GM18505 (cell line): ENCODE measurements around the gene CFAP20DC.
"Not testable (repeated sequence)": the region's sequence is repeated elsewhere in the genome, so short reads cannot be mapped to it uniquely, and the experiment has no call there.

Experiments used
- ATAC-seq: cut with Tn5 transposase; IDR thresholded peaks from one replicate; pipeline ENCODE4 v1.9.1; 2021; ENCODE audit not compliant: unreplicated experiment
- POLR2A ChIP-seq: IDR thresholded peaks from 4 replicates; pipeline ENCODE4 v1.6.1; 2011; ENCODE audit warnings: borderline replicate concordance; ENCODE audit not compliant: insufficient read depth, insufficient read length; ENCODE audit errors: extremely low read depth

Gene CFAP20DC

DNA sequence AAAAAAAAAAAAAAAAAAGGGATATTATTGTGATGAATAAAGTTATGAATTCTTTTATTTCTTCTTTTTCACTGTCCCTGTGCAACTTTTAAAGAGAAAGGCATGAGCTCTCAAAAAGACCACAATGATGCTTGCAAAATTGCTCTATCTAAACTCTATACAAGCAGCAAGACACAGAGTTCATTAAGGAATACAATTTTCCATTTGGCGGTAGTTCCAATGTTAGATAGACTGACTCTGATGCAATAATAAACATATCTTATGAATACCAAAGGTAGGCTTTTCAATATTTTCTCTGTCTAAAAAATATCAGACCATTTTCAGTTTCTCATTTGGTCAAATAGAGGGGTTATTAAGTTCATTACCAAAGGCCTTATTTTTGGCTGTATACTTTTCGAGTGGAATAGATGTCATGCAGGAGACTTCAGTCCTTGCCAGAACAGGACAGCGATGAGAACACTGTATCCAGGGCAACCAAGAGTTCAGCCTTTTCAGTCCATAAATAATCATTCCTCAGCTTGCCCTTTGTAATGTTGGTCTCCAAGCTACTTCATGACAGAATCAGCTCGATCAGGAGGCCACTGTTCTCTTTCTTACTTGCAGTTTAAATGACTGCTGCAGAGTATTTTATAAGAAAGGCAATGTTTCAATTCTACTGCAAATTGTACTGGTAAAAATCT lies 220.4 kb downstream of the CFAP20DC start:
- TF ChIP-seq POLR2A = no peak

DNA sequence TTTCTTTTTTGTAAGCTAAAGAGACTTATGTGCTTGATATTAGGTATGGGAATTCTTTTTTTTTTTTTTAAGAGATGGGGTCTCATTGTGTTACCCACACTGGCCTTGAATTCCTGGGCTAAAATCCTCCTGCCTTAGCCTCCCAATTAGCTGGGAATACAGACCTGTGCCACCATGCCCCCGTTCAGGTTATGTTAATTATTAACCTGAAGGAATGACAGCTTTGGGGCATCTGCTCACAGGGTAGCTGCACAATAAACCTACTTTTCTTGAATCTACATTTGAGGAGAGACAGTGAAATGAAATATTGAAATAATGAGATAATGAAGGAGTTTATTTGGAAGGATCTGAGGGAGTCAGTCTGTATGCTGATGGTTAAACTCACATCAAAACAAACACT lies 225.0 kb downstream of the CFAP20DC start:
- TF ChIP-seq POLR2A = no peak
- no peak for ATAC-seq

More for the DNA sequence above, 220.4 kb downstream of the CFAP20DC start:
- ATAC-seq = no peak

DNA sequence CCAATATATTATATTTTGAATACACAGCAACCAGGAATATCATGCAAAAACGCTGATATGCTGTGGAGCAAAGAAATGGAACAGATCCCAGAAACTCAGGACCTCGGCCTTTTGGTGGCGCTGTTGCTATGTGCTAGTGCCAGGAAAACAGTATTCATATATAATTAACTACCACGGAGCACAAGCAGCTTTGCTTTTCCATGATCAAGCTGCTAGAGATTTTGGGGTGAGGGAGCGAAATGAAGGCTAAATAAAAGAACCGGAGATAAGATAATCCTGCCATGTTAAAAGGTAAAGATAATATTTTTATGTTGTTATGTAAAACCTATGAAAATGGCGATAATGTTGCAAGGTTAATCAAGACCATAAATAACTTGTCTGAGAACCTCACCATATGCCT lies 225.5 kb downstream of the CFAP20DC start:
- no peak for TF ChIP-seq POLR2A
- ATAC-seq = no peak

DNA sequence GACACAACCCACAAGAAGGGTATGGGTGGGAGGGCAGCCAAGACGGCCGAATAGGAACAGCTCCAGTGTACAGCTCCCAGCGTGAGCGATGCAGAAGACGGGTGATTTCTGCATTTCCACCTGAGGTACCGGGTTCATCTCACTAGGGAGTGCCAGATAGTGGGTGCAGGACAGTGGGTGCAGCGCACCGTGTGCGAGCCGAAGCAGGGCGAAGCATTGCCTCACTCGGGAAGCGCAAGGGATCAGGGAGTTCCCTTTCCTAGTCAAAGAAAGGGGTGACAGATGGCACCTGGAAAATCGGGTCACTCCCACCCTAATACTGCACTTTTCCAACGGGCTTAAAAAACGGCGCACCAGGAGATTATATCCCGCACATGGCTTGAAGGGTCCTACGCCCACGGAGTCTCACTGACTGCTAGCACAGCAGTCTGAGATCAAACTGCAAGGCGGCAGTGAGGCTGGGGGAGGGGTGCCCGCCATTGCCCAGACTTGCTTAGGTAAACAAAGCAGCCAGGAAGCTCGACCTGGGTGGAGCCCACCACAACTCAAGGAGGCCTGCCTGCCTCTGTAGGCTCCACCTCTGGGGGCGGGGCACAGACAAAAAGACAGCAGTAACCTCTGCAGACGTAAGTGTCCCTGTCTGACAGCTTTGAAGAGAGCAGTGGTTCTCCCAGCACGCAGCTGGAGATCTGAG lies 243.1 kb downstream of the CFAP20DC start:
- ATAC-seq = not testable (repeated sequence)

DNA sequence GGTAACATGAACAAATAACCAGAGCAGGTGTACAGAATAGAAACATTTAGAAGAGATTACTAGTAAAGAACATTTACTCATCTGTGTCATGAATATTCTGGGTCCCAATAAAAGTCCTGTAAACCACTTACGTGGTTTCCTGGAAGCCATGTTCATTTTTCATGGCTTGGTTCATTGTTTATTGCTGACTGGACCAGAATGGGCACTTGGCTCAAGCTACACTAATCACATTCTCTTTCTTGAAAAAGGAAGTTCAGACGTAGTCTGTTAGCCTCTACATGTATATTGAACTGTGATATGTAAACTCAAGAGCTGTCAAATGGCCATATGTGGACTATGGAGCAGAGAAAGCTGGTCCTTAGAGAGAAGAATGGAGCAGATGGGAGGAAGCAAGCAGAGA lies 244.9 kb downstream of the CFAP20DC start:
- no peak for TF ChIP-seq POLR2A
- no peak for ATAC-seq

DNA sequence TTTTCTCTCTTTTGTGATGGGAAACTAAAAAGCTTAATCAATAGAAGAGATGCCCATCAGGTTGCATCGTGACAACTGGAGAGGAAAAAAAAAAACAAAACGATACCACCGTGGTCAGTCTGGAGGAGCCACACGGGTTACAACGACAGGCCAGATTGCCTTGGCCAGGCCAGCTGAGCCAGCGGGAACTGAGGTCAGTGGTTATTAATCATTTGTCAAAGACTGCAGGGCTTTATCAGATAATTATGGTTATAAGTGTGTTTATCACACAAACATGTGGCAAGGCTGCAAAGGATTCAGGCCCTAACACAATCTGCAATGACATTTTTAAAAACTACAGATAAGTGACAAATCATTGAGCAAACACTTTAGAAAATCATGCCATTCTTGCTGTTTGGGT lies 248.3 kb downstream of the CFAP20DC start:
- no peak for TF ChIP-seq POLR2A
- no peak for ATAC-seq

DNA sequence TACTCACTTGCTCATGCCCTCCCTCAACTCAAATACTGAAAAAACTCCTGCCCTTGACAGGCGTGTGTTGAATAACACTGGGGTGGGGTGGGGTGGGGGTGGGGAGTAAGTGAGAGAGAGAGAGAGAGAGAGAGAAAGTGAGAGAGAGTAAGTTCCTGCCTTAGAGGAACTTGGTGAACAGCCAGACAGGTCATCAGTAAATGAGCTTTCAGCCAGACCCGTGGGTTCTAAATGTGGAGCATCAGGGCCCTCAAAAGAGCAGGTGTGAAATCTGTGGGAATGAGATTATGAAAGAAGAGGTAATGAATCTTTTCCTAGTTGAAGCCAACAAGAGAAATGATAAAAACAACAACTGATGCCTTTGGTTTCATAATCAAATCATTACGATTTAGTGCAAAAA lies 248.9 kb downstream of the CFAP20DC start:
- TF ChIP-seq POLR2A = no peak
- ATAC-seq = no peak

DNA sequence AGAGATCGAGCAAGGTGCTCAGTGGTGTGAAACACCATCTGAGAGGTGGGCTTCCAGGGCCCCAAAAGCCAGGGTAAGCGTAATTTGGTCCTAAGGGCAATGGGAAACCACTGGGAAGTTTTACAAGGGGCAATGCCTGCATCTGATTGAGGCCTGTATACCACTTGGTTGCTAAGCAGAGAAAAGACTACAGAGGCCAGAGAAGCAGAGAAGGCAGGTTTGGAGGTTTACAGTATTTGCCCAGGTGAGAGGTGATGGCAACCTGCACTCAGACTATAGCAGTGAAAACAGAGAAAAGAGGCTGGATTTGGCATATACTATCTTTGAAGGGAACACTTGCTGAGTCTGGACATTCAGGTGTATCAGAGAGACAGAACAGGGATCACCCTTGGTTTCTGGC lies 249.8 kb downstream of the CFAP20DC start:
- no peak for ATAC-seq
- TF ChIP-seq POLR2A = no peak

DNA sequence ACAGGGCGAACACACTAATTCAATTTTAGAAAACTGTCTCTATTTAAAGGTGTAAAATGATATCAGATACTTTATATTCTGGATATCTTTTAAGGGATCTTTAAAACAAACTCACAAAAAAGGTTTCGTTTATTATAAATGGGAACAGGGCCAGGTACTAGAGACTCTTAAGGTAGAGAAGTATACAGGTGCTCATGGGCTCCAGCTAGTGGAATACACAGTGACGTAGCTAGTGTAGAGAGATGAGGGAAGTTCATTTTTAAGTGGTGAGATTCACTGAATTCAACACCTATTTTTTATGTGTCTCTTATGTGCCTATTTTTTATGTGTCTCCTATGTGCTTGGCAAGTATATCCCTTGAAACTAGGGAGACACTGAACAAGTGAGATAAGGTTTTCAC lies 250.6 kb downstream of the CFAP20DC start:
- TF ChIP-seq POLR2A = no peak
- no peak for ATAC-seq

DNA sequence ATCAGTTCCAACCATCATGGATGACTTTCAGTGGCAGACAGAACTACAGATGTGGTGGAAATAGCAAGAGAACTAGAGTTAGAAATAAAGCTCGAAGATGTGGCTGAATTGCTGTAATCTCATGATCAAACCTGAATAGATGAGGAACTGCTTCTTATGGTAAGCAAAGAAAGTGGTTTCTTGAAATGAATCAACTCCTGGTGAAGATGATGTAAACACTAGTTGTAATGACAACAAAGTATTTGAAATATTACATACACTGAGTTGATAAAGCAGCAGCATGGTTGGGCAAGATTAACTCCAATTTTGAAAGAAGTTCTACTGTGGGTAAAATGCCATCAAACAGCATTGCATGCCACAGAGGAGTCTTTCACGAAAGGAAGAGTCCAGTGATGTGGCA lies 251.5 kb downstream of the CFAP20DC start:
- TF ChIP-seq POLR2A = no peak
- no peak for ATAC-seq

DNA sequence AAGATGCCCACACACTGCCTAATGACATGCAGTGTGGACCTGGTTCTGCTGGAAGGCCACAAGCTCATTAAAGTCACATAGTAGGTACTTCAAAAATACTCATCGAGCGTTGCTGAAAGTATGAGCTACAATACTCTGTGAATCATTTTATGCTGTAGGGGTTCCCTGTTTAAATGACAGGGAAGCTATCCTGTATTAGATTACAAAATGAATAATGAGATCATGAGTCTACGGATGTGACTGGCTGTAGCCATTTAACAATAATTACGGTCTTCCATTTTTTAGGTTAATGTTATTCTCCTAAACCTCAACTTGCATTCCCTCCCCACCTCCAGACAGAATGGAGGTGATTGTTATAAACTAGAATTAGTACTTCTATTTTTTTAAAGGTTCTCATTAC lies 255.1 kb downstream of the CFAP20DC start:
- no peak for ATAC-seq
- TF ChIP-seq POLR2A = no peak

DNA sequence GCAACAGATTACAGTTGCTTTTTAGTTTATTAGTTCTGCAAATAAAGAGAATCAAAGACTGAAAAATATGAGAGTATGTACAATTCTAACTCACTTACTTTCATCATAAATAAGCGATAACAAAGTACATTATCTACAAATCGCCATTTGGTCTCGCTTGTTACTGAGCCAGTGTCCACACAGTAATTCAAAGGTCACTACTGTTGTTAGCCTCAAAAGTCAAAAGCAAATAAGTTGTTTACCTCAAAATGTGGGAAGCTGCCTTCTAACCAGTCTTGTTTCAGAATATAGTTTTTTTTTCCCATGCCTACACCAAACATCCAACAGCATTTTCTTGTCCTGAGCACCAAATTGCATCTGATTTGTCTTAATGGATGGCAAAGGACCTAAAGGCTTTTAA lies 255.9 kb downstream of the CFAP20DC start:
- no peak for TF ChIP-seq POLR2A
- no peak for ATAC-seq

DNA sequence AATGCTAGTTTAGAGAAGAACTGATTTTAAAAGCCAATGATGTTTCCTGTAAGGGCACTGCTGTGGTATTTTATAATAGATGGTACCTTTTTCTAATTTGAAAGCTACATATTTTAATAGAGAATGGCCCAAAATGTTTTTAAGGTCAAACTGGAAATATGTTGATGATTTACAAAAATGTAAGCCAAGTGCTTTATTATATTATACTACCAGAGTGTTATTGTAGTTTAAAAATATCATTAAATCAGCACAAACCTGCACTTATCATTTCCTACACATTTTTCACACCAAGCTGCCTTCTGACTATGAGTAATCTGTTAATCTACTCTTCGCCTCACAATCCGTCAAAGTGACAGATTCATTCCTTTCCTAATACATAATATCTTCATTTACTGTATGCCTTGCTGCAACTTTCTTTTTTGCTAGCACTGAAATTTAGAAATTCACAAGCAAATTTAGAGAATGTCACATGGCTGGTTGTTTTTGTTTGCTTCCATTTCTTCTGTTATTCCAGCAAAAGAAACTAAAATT lies 256.8 kb downstream of the CFAP20DC start:
- ATAC-seq = no peak
- TF ChIP-seq POLR2A = no peak

DNA sequence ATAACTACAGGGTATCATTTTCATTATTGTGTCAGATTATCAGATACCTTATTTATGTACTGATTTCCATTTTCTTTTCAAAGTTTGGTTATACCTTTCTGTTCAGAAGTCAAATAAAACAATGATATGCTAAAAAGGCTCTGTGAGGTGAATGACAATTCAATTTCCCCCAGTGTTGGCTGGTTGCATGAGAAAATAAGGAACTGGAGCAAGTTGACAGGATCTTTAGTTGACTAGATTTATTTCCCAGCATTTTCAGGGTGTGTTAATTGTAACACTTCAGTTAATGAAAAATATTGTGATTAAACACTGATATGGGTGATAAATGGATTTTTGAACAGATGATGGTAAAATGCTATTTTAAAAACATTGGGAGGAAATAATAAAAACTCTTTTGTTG lies 260.4 kb downstream of the CFAP20DC start:
- no peak for ATAC-seq
- TF ChIP-seq POLR2A = no peak
